OCI-LY3 (cell line): ENCODE results near the gene C1GALT1.

Experiments used
- CTCF ChIP-seq: fragments of 200-600, 300-600 bp; sonication (generic); IDR thresholded peaks from 2 replicates; pipeline ENCODE4 v1.5.1; 2014; ENCODE audit warnings: antibody characterized with exemption, low read length, low read depth
- EZH2phosphoT487 ChIP-seq: fragments of 200-600 bp; shearing (Covaris generic); IDR thresholded peaks from 2 replicates; pipeline ENCODE4 v1.6.1; 2018; ENCODE audit warnings: antibody characterized with exemption, mixed run types, low read depth

GRCh38 chr7:7223250-7223649, 40.9 kb downstream of the C1GALT1 start:
- TF ChIP-seq CTCF, result no peak
- no peak for TF ChIP-seq EZH2phosphoT487
